ENCODE measurements around the gene DIO3. TPM values are rescaled to one million over a fixed set of nuclear protein-coding genes. Genes with fewer than 3 reads are reported as not detected.

The DIO3 gene
- total and polyA plus RNA-seq, 2 of the 4 experiments (the other 2 are of a cell fraction): not detected

GRCh38 chr14:101591121-101591520 lies 29.8 kb downstream of the DIO3 start:
- H3K9me3 ChIP-seq (ENCODE audit: control insufficient read depth, insufficient read depth, low read length): no peaks in the 10 kb centered on the region
- no peak overlapping the region for H3K4me2 ChIP-seq (ENCODE audit: low read depth, low read length)
- in situ Hi-C loops (cut with MboI; ENCODE audit: low sequenced_read_pairs): no loop called here
- no peak overlapping the region for H4K91ac ChIP-seq (ENCODE audit: insufficient read depth, low read depth, low read length)
- no peak overlapping the region for H3K14ac ChIP-seq (replicated peaks; ENCODE audit: low read depth, low read length)
- H3K27ac ChIP-seq (ENCODE audit: insufficient read depth, low read length): no peak overlapping the region
- BruUV-seq (replicated peaks): no TSS peak
- no peak overlapping the region for H4K5ac ChIP-seq (ENCODE audit: low read depth, low read length)
- ATAC-seq (ENCODE audit: low read depth) (no peak), DNase-seq (no peak)
- dilution Hi-C loops (cut with HindIII; ENCODE audit: low sequenced_read_pairs, unreplicated experiment): no loop called here
- H3K23ac ChIP-seq (ENCODE audit: low read depth, low read length): no peak overlapping the region
- ChIA-PET POLR2A (ENCODE audit: unreplicated experiment) (no interaction called here), CTCF (no interaction called here)
- no peak overlapping the region for H2BK15ac ChIP-seq (ENCODE audit: low read depth, low read length)
- H3K4me1 ChIP-seq (ENCODE audit: control insufficient read depth, insufficient read depth, low read length): no peaks in the 10 kb centered on the region
- H3K79me1 ChIP-seq (ENCODE audit: low read depth in 1 of 2, low read length in 2 of 2): no peaks in the 10 kb centered on the region
- H3K9me1 ChIP-seq (ENCODE audit: insufficient read depth, low read length): no peaks in the 10 kb centered on the region
- H4K8ac ChIP-seq (ENCODE audit: low read depth in 2 of 2, low read length in 2 of 2): no peak overlapping the region
- H3K18ac ChIP-seq (ENCODE audit: low read depth, low read length): no peak overlapping the region
- intact Hi-C loops (cut with micrococcal nuclease): no loop called here
- H3K56ac ChIP-seq (ENCODE audit: extremely low read depth, insufficient read depth, low read length): no peak overlapping the region
- no peak overlapping the region for H3K4me3 ChIP-seq (ENCODE audit: insufficient read depth, low read depth, low read length)
- no peak overlapping the region for H2BK5ac ChIP-seq (ENCODE audit: low read depth, low read length, poor library complexity, severe bottlenecking)
- H2BK20ac ChIP-seq (ENCODE audit: low read depth, low read length): no peak overlapping the region
- no peaks in the 10 kb centered on the region for H3K36me3 ChIP-seq (ENCODE audit: control insufficient read depth, insufficient read depth, low read length)
- no peak overlapping the region for H2AK5ac ChIP-seq (ENCODE audit: low read depth, low read length)
- H2AFZ ChIP-seq (replicated peaks; ENCODE audit: low read length, poor library complexity): no peak overlapping the region
- no peaks in the 10 kb centered on the region for H4K20me1 ChIP-seq (ENCODE audit: insufficient read depth, low read length)
- no CpG with 5 or more reads among the region's 5 CpGs for WGBS, 2 experiments (ENCODE audit: extremely low coverage in 2 of 2, insufficient read length in 1 of 2)
- TF ChIP-seq RCOR1 (IDR thresholded peaks at IDR 0.05; ENCODE audit: insufficient replicate concordance, low read length) (no peak), SMC3 (IDR thresholded peaks at IDR 0.05; ENCODE audit: low read depth, low read length) (no peak), MAFK (IDR thresholded peaks at IDR 0.05; ENCODE audit: low read depth, low read length) (no peak), FOS (IDR thresholded peaks at IDR 0.05; ENCODE audit: low read depth, low read length) (no peak), RAD21 (IDR thresholded peaks at IDR 0.05; ENCODE audit: low read length) (no peak), MXI1 (IDR thresholded peaks at IDR 0.05; ENCODE audit: borderline replicate concordance, low read depth, low read length) (no peak), NFE2L2 (IDR thresholded peaks at IDR 0.05; ENCODE audit: low read depth, low read length) (no peak), RFX5 (IDR thresholded peaks at IDR 0.05; ENCODE audit: low read depth, low read length) (no peak), CEBPB (IDR thresholded peaks at IDR 0.05; ENCODE audit: low read depth, low read length) (no peak), MAZ (IDR thresholded peaks at IDR 0.05; ENCODE audit: borderline replicate concordance, low read depth, low read length) (no peak), BHLHE40 (IDR thresholded peaks at IDR 0.05; ENCODE audit: low read depth, low read length) (no peak)
- TF ChIP-seq, protein P1, sequence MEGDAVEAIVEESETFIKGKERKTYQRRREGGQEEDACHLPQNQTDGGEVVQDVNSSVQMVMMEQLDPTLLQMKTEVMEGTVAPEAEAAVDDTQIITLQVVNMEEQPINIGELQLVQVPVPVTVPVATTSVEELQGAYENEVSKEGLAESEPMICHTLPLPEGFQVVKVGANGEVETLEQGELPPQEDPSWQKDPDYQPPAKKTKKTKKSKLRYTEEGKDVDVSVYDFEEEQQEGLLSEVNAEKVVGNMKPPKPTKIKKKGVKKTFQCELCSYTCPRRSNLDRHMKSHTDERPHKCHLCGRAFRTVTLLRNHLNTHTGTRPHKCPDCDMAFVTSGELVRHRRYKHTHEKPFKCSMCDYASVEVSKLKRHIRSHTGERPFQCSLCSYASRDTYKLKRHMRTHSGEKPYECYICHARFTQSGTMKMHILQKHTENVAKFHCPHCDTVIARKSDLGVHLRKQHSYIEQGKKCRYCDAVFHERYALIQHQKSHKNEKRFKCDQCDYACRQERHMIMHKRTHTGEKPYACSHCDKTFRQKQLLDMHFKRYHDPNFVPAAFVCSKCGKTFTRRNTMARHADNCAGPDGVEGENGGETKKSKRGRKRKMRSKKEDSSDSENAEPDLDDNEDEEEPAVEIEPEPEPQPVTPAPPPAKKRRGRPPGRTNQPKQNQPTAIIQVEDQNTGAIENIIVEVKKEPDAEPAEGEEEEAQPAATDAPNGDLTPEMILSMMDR (conservative IDR thresholded peaks at IDR 0.05; ENCODE audit: low read depth, low read length): no peak
- TF ChIP-seq, protein P2, sequence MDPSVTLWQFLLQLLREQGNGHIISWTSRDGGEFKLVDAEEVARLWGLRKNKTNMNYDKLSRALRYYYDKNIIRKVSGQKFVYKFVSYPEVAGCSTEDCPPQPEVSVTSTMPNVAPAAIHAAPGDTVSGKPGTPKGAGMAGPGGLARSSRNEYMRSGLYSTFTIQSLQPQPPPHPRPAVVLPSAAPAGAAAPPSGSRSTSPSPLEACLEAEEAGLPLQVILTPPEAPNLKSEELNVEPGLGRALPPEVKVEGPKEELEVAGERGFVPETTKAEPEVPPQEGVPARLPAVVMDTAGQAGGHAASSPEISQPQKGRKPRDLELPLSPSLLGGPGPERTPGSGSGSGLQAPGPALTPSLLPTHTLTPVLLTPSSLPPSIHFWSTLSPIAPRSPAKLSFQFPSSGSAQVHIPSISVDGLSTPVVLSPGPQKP (IDR thresholded peaks at IDR 0.05; ENCODE audit: borderline replicate concordance, low read depth, low read length): no peak
- H3K27me3 ChIP-seq (ENCODE audit: control insufficient read depth, insufficient read depth, low read length): peaks cover 14% of the 10 kb centered on the region
- no peak overlapping the region for H3K4ac ChIP-seq (ENCODE audit: low read depth, low read length)
- H2BK120ac ChIP-seq (ENCODE audit: low read depth, low read length): no peak overlapping the region
- H2AK9ac ChIP-seq (replicated peaks; ENCODE audit: low read depth, low read length, poor library complexity): no peak overlapping the region
- H3K9ac ChIP-seq (ENCODE audit: low read depth, low read length): no peak overlapping the region

Measured in IMR-90 (cell line).